Gastrocnemius medialis (tissue), 4 donors: ENCODE results near the gene LCK.

Source experiments
- CTCF ChIP-seq, 5 experiments: fragments of 450-650 bp in 3 of 5; fragments of 200-600 bp in 2 of 5; sonication (generic) in 2 of 5; IDR thresholded peaks in 4 of 5; conservative IDR thresholded peaks in 1 of 5; 1 replicate in 4 of 5; 2 replicates in 1 of 5; pipeline ENCODE4 v1.5.1; 2016 to 2019; ENCODE audit warnings: antibody characterized with exemption in 5 of 5, mild to moderate bottlenecking in 3 of 5, moderate library complexity in 3 of 5
- POLR2A ChIP-seq, 2 donors: fragments of 450-650 bp; IDR thresholded peaks; one replicate each; pipeline ENCODE4 v1.6.1; 2017; ENCODE audit warnings: antibody characterized with exemption in 2 of 2, mild to moderate bottlenecking in 2 of 2, moderate library complexity in 2 of 2

GRCh38 chr1:32329931-32330466 lies 78.9 kb downstream of the LCK start:
- no peak for TF ChIP-seq CTCF (IDR thresholded peaks at IDR 0.05 in 4 of 5, conservative IDR thresholded peaks at IDR 0.05 in 1 of 5)
- no peak for TF ChIP-seq POLR2A (IDR thresholded peaks at IDR 0.05)
